Measurements from ENCODE around the gene MYL12A. TPM values are rescaled to one million over a fixed set of nuclear protein-coding genes. Genes with fewer than 3 reads are reported as not detected.

MYL12A gene
- total and polyA plus RNA-seq, 2 experiments from 2014 or later = 206 to 502 TPM

DNA sequence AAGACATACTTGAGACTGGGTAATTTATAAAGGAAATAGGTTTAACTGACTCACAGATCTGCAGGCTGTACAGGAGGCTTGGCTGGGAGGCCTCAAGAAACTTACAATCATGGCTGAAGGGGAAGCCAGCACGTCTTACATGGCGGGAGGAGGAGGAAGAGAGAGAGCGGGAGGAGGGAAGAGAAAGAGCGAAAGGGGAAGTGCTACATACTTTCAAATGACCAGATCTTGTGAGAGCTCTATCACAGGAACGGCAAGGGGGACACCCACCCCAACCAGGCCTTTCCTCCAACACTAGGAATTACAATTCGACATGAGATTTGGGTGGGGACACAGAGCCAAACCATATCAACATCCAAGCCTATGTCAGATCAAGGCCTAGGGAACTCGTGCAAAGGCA is 38.6 kb downstream of the MYL12A start:
- ATAC-seq (no peak), DNase-seq (ENCODE audit: low spot score) (no peak)
- Histone ChIP-seq H3K79me2 (replicated peaks; ENCODE audit: insufficient read depth) (no peaks in the 10 kb centered on the region), H3K27me3 (ENCODE audit: insufficient read depth) (no peaks in the 10 kb centered on the region), H3K9me2 (ENCODE audit: insufficient read depth) (0 out of 2 replicates have a peak, but pooled peaks cover 3% of the 10 kb centered on the region), H3K36me3 (ENCODE audit: insufficient read depth) (0 out of 2 replicates have a peak, but pooled peaks cover under 1% of the 10 kb centered on the region), H3K4me2 (no peak overlapping the region), H3K27ac (ENCODE audit: low read depth) (no peak overlapping the region), H4K20me1 (replicated peaks; ENCODE audit: insufficient read depth) (no peaks in the 10 kb centered on the region), H2AFZ (no peak overlapping the region), H3F3A (replicated peaks; ENCODE audit: low read depth) (0 out of 2 replicates have a peak, but pooled peaks cover 3% of the 10 kb centered on the region), H3K4me3 (no peak overlapping the region), H3K4me1 (ENCODE audit: insufficient read depth) (peaks cover 8% of the 10 kb centered on the region)
- TF ChIP-seq EZH2 (IDR thresholded peaks at IDR 0.05; ENCODE audit: low read depth, unreplicated experiment) = no peak
- TF ChIP-seq CREB1 (CRISPR knock-in tag; IDR thresholded peaks at IDR 0.05; ENCODE audit: low read depth) = no peak
- TF ChIP-seq EZH2phosphoT487 (IDR thresholded peaks at IDR 0.05; ENCODE audit: unreplicated experiment) = no peak
- TF ChIP-seq, protein P1, sequence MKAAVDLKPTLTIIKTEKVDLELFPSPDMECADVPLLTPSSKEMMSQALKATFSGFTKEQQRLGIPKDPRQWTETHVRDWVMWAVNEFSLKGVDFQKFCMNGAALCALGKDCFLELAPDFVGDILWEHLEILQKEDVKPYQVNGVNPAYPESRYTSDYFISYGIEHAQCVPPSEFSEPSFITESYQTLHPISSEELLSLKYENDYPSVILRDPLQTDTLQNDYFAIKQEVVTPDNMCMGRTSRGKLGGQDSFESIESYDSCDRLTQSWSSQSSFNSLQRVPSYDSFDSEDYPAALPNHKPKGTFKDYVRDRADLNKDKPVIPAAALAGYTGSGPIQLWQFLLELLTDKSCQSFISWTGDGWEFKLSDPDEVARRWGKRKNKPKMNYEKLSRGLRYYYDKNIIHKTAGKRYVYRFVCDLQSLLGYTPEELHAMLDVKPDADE (IDR thresholded peaks at IDR 0.05) = no peak
- no peak for TF ChIP-seq ZNF114 (CRISPR knock-in tag; IDR thresholded peaks at IDR 0.05)
- TF ChIP-seq NANOG (IDR thresholded peaks at IDR 0.05; ENCODE audit: borderline replicate concordance) = no peak
- TF ChIP-seq JUNB (IDR thresholded peaks at IDR 0.05; ENCODE audit: unreplicated experiment) = no peak
- no peak for TF ChIP-seq POLR2AphosphoS5 (IDR thresholded peaks at IDR 0.05; ENCODE audit: low read depth)
- TF ChIP-seq, protein P2, sequence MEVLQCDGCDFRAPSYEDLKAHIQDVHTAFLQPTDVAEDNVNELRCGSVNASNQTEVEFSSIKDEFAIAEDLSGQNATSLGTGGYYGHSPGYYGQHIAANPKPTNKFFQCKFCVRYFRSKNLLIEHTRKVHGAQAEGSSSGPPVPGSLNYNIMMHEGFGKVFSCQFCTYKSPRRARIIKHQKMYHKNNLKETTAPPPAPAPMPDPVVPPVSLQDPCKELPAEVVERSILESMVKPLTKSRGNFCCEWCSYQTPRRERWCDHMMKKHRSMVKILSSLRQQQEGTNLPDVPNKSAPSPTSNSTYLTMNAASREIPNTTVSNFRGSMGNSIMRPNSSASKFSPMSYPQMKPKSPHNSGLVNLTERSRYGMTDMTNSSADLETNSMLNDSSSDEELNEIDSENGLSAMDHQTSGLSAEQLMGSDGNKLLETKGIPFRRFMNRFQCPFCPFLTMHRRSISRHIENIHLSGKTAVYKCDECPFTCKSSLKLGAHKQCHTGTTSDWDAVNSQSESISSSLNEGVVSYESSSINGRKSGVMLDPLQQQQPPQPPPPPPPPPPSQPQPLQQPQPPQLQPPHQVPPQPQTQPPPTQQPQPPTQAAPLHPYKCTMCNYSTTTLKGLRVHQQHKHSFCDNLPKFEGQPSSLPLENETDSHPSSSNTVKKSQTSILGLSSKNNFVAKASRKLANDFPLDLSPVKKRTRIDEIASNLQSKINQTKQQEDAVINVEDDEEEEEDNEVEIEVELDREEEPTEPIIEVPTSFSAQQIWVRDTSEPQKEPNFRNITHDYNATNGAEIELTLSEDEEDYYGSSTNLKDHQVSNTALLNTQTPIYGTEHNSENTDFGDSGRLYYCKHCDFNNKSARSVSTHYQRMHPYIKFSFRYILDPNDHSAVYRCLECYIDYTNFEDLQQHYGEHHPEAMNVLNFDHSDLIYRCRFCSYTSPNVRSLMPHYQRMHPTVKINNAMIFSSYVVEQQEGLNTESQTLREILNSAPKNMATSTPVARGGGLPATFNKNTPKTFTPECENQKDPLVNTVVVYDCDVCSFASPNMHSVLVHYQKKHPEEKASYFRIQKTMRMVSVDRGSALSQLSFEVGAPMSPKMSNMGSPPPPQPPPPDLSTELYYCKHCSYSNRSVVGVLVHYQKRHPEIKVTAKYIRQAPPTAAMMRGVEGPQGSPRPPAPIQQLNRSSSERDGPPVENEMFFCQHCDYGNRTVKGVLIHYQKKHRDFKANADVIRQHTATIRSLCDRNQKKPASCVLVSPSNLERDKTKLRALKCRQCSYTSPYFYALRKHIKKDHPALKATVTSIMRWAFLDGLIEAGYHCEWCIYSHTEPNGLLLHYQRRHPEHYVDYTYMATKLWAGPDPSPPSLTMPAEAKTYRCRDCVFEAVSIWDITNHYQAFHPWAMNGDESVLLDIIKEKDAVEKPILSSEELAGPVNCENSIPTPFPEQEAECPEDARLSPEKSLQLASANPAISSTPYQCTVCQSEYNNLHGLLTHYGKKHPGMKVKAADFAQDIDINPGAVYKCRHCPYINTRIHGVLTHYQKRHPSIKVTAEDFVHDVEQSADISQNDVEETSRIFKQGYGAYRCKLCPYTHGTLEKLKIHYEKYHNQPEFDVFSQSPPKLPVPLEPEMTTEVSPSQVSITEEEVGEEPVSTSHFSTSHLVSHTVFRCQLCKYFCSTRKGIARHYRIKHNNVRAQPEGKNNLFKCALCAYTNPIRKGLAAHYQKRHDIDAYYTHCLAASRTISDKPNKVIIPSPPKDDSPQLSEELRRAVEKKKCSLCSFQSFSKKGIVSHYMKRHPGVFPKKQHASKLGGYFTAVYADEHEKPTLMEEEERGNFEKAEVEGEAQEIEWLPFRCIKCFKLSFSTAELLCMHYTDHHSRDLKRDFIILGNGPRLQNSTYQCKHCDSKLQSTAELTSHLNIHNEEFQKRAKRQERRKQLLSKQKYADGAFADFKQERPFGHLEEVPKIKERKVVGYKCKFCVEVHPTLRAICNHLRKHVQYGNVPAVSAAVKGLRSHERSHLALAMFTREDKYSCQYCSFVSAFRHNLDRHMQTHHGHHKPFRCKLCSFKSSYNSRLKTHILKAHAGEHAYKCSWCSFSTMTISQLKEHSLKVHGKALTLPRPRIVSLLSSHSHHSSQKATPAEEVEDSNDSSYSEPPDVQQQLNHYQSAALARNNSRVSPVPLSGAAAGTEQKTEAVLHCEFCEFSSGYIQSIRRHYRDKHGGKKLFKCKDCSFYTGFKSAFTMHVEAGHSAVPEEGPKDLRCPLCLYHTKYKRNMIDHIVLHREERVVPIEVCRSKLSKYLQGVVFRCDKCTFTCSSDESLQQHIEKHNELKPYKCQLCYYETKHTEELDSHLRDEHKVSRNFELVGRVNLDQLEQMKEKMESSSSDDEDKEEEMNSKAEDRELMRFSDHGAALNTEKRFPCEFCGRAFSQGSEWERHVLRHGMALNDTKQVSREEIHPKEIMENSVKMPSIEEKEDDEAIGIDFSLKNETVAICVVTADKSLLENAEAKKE (CRISPR knock-in tag; IDR thresholded peaks at IDR 0.05) = no peak
- TF ChIP-seq, protein P3, sequence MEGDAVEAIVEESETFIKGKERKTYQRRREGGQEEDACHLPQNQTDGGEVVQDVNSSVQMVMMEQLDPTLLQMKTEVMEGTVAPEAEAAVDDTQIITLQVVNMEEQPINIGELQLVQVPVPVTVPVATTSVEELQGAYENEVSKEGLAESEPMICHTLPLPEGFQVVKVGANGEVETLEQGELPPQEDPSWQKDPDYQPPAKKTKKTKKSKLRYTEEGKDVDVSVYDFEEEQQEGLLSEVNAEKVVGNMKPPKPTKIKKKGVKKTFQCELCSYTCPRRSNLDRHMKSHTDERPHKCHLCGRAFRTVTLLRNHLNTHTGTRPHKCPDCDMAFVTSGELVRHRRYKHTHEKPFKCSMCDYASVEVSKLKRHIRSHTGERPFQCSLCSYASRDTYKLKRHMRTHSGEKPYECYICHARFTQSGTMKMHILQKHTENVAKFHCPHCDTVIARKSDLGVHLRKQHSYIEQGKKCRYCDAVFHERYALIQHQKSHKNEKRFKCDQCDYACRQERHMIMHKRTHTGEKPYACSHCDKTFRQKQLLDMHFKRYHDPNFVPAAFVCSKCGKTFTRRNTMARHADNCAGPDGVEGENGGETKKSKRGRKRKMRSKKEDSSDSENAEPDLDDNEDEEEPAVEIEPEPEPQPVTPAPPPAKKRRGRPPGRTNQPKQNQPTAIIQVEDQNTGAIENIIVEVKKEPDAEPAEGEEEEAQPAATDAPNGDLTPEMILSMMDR (conservative IDR thresholded peaks at IDR 0.05; ENCODE audit: low read depth in 2 of 2) = no peak
- TF ChIP-seq STAT1 (IDR thresholded peaks at IDR 0.05; ENCODE audit: unreplicated experiment) = no peak
- TF ChIP-seq, protein P4, sequence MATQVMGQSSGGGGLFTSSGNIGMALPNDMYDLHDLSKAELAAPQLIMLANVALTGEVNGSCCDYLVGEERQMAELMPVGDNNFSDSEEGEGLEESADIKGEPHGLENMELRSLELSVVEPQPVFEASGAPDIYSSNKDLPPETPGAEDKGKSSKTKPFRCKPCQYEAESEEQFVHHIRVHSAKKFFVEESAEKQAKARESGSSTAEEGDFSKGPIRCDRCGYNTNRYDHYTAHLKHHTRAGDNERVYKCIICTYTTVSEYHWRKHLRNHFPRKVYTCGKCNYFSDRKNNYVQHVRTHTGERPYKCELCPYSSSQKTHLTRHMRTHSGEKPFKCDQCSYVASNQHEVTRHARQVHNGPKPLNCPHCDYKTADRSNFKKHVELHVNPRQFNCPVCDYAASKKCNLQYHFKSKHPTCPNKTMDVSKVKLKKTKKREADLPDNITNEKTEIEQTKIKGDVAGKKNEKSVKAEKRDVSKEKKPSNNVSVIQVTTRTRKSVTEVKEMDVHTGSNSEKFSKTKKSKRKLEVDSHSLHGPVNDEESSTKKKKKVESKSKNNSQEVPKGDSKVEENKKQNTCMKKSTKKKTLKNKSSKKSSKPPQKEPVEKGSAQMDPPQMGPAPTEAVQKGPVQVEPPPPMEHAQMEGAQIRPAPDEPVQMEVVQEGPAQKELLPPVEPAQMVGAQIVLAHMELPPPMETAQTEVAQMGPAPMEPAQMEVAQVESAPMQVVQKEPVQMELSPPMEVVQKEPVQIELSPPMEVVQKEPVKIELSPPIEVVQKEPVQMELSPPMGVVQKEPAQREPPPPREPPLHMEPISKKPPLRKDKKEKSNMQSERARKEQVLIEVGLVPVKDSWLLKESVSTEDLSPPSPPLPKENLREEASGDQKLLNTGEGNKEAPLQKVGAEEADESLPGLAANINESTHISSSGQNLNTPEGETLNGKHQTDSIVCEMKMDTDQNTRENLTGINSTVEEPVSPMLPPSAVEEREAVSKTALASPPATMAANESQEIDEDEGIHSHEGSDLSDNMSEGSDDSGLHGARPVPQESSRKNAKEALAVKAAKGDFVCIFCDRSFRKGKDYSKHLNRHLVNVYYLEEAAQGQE (IDR thresholded peaks at IDR 0.05; ENCODE audit: unreplicated experiment) = no peak
- no peak for TF ChIP-seq ZNF331 (CRISPR knock-in tag; IDR thresholded peaks at IDR 0.05; ENCODE audit: low read depth)
- no peak overlapping the region for H3K4me3 Mint-ChIP-seq
- peaks cover 51% of the 10 kb centered on the region for H3K9me3 Mint-ChIP-seq
- H3K36me3 Mint-ChIP-seq (ENCODE audit: low read depth) = peaks cover 39% of the 10 kb centered on the region
- peaks cover 10% of the 10 kb centered on the region for H3K4me1 Mint-ChIP-seq
- no peak overlapping the region for H3K27ac Mint-ChIP-seq
- peaks cover 8% of the 10 kb centered on the region for H3K27me3 Mint-ChIP-seq (ENCODE audit: insufficient read depth, low read depth, poor library complexity)
